GM18861 (cell line): ENCODE data around the gene MAP1LC3B2.
A peak's percentile ranks its signal among the peaks of the same experiment; 100 is the strongest.

Experiments used
- ATAC-seq: cut with Tn5 transposase; IDR thresholded peaks from one replicate; pipeline ENCODE4 v1.9.1; 2021; ENCODE audit not compliant: unreplicated experiment

Gene MAP1LC3B2

DNA sequence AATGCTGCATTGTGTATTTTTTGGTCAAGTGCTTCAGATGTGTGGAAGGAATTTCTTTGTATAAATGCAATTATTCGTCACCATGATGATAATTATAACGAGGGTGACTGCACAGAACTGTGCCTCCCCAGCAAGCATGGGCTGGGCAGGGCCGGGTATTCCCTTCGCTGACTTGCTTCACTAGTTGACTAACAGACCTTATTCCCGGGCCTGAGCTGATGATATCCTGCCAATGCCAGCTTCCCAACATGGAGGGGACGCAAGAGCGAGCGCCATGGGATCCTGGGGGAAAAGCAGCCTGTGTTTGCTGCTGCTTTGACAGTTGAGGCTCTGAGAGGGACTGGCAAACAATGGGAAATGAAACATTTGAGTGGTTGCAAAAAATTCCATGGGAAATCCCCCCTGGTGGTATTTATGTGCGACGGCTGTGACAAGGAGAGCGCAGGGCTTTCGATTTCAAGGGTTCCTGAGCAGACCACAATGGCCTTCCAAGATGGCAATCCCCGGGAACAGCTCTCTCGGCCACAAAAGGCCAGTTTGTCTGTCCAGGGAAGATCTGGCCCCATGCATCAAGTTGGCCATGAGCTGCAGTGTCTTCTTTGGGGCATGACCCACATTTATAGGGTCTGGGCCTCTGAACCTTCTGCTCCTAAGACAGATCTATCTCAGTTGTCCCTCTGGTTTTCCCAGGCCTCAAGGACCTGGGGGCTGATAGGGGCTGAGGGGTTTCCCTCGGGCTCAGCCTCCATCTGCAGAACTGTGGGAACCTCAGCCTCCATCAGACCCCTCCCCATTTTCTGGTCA, 21.9 kb upstream of the MAP1LC3B2 start:
- ATAC-seq = peak; percentile 23

DNA sequence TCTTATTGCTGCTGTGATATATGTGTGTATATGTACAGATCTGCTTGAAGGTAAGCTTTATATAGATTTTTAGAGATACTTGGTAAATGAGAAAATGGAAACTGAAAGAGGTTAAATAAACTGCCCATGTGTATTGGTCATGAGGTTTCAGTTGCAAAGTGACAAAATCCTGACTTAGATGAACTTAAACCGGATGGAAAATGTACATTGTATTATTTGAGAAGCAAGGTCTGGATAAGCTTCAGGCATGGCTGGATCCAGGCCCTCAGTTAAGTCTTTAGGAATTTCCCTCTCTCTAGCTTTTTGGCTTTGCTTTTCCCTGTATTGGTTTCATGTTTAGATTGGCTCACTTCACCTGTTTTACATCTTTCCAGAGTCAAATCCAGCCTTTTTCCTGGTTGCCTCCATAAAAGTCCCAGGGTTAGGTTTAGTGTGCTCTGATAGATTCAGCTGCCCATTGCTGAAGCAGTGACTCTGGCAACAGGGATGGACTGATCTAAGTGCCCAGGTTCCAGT, 21.0 kb upstream of the MAP1LC3B2 start:
- ATAC-seq = peak; percentile 65

DNA sequence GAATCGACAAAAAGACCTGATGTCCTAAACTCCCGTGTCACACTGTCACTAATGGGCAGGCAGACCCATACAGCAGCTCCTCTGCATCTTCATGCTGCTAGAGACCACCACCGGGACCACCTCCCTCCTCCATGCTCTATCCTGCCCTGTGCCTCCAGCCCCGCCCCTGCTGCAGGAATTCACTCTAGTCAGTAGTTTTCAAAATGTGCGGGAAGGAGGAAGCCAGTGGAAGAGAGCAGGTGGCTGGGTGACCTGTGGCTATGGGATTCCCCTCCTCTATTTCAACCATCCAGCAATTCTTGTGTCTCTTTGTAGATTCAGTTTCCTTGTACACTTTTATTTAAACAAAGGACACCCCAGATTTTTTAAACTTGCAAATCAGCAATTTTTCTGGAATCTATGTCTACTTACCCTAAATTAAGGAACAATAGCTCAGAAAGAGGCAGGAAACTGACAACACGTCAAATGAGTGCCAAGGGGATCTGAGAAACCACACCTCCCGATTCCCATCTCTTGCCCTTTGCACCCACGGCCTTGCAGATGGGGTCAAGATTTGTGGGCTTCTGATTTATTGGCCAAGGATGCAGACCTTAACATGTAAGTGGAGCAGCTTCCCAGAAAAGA, 20.4 kb upstream of the MAP1LC3B2 start:
- ATAC-seq = no peak

DNA sequence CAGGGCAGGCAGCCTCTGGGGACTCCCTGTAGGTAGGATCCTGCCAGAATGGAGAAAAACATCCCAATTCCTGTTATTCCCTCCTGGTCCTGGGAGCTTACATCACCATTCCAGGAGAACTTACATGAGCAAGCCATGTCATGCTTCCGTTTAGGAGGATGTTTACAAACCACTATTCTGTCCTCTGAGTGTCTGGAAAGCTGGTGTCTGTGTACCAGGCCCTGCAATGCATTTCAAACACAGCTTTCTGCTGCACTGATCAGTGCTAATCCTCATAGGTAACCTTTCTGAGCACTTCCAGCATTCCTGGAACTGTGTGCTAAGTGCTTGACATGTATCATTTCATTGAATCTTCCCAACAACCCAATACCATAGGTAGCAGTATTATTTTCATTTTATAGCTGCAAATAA, 19.8 kb upstream of the MAP1LC3B2 start:
- no peak for ATAC-seq

DNA sequence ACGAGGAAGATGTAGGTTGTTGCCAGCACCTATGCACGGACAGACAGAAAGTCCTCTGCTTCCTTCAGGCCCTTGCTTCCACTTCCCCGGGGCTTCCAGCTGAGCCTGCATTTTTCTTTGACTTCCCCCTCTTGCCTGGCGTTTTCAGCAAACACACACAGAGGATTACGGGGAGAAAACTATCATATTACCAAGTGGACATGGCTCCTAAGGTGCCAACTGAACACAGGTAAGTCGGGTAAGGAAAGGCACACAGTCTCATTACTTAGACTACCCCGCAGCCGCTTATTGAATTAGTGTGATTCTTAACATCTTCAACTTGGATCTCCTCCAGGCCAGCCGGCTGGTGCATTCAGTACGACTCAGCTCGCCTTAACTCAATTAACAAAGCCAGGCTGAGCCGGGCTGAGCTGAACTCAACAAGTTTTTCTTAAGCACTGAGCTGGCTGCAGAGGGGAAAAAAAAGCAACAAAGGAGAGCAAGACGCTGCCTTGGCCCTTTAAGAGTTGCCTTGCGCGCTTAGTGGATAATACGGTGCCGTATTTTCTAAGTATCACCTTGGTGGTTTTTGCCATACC, 19.2 kb upstream of the MAP1LC3B2 start:
- no peak for ATAC-seq

DNA sequence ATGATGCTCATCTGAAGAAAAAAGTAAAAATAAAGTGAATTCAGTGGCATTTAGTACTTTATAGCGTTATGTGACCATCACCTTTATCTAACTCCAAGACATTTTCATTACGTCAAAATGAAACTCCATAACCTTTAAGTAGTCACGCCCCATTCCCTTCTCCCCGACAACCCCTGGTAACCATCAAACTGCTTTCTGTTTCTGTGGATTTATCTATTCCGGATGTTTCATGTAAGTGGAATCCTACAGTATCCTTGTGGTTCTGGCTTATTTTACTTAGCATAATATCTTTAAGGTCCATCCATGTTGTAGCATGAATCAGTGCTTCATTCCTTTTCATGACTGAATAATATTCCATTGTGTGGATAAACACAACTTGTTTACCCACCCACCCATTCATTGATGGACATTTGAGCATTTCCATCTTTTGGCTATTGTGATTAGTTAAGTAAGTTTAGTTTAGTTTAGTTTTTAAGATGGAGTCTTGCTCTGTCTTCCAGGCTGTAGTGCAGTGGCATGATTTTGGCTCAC, 18.5 kb upstream of the MAP1LC3B2 start:
- ATAC-seq = no peak

DNA sequence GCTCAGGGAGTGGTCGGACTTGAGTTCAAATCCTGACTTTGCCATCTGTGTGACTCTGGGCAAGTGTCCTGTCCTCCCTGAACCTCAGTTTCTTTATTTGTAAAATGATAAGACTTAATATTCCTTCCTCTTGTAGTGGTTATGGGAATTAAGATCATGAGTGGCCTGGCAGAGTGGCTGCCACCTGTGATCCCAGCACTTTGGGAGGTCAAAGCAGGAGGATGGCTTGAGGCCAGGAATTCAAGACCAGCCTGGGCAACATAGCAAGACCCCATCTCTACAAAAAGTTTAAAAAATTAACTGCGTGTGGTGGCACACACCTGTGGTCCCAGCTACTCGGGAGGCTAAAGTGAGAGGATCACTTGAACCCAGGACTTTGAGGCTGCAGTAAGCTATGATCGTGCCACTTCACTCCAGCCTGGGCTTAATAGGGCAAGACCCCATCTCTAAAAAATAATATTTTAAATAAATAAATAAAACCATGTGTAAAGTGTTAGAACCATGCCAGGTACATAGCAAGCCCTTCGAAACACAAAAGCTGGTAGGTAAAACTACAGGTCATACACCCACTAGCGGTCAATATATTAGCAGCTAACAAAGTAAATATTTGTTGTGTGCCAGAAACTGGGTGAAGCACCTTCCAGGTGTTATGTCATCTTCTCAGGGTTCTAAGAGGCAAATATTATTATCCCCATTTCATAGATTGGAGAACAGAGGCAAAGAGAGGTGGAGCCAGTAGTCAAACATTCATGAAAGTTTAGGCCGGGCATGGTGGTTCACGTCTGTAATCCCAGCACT, 17.4 kb upstream of the MAP1LC3B2 start:
- ATAC-seq = no peak

DNA sequence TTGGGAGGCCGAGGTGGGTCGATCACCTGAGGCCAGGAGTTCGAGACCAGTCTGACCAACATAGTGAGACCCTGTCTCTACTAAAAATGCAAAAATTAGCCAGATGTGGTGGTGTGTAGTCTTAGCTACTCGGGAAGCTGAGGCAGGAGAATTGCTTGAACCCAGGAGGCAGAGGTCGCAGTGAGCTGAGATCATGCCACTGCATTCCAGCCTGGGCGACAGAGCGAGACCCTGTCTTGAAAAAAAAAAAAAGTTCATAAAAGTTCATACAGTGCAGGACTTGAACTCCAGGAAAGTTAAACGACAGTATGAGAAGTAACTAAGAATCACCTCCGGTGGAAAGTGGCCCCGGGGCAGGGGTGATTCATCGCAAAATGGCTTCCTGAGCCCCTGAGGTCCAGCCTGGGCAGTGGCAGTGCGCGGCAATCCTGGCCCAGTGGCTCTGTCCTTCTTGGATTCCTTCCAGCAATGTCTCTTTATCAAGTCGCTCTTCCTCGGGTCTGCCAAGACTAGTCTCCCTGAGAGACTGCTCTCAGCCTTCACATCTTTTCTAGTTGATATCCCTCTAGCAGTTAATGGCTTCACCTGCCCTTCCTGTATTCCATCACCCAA, 16.7 kb upstream of the MAP1LC3B2 start:
- ATAC-seq = no peak

DNA sequence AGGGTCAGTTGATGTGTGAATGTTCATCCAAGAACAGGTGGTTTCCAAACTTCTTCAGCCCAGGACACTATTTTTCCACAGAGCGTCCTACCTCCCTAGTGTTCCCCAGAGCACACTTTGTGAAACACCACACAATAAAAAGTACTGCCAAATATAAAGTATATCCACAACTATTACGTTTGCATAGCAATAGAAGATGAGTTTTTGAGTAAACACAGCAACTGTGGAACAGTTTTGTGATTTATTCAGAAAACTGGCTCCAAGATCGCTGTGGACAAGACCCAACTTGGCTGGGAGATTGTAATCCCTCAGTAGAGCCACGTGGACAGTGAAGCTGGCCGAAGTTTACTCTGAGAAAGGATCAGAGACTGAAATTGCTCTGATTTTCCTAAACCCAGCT, 14.5 kb upstream of the MAP1LC3B2 start:
- ATAC-seq = no peak

DNA sequence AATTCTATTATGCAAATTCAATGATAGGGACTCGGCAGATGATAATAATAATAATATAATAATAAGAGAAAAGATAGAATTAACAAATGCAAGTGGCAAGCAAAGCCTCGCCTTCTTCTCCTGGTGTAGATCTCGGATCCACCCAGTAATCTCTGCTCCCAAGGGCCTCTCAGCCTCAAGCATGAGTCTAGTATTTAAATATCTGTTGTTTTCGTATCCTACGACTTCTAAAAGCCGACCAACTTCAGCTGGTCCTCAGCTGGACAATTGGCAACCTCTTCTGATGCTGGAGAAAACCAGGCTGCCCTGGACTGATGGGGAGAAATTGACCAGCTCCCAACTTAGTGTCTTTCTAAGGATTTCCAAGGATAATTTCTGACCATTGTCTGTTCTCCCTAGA, 14.0 kb upstream of the MAP1LC3B2 start:
- ATAC-seq = no peak

DNA sequence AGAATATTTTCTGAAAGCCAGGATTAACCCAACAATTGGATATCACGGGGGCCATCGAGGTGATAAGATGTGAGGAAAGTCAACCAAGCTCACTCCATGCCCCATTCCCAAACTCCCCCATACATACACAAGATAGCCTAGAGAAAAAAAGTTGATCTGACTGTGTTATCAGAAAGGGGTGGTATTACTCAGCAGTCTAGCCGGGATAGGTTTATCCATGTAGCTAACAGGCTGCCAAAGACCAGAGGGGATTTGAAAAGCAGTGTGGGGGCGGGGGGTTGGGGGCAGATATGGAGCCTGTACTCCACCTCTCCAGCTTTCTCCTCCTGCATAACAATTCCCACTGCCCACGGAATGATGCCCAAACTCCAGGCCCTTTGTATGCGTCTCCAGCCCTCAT, 13.2 kb upstream of the MAP1LC3B2 start:
- ATAC-seq = no peak

DNA sequence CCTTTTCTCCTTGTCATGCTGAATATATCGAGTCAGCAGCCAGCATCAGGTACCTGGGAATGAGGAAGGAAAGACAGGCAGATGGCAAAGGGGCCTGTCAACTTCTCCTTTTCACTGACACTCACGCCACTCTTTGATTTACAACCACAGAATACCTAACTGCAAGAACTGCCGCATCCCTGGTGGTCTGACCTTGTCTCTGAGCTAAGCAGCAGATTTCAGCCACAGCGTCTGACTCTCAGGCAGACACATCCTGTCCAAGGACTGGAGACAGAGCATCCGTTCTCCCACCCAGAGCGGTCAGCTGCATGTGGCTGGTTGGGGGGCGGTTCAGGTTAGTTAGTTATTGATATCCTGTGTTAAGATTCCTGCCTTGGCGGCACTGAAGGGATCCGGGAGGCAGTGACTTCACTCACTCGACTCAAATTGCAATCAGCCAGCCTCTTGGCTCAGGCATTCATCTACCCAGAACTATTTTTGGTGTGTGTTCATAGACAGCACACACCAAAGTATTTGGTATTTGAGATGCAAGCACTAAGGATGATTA, 11.2 kb upstream of the MAP1LC3B2 start:
- peak; percentile 96 for ATAC-seq

DNA sequence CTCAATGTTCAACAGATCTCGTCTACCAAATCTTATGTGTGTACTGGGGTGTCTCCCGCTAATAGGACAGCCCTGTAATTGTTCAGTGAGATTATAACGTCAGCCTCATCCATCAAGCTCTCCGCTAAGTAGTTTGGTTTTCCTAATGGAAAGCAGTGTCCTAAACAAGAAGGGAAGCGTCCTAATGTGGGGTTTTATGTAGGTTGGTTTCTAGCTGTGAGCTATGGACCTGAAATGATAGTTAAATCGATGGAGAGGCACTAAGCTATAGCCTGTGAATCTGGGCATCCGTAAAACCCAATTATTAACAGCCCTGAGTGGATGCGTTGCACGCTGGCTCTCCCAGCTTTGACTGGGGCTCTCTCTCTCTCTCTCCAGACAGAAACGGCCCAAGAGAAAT, 9.2 kb upstream of the MAP1LC3B2 start:
- ATAC-seq = no peak

DNA sequence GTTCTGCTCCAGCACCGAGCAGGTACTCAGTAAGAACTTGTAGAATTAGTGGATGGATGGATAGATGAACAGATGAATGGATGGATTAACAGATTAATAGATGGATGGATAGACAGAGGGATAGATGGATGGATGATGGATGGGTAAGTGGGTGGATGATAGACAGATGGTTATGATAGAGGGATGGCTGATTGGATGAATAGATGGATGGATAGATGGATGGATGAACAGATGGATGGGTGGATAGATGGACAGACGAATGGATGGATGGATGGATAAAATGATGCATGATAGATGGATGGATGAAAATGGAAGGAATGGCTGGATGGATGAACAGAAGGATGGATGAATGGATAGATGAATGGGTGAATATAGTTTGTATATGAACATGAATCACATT, 8.0 kb upstream of the MAP1LC3B2 start:
- ATAC-seq = no peak

DNA sequence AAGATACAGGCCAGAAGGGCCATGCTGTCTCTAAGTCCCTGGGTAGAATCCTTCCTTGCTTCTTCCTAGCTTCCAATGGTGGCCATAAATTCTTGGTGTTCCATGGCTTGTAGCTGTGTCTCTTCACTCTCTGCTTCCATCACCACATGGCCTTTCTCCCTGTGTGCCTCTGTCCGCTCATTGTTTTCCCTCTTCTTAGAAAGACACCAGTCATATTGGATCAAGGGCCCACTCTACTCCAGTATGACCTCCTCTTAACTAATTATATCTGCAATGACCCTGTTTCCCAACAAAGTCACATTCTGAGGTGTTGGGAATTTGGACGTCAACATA, 7.6 kb upstream of the MAP1LC3B2 start:
- ATAC-seq = no peak

DNA sequence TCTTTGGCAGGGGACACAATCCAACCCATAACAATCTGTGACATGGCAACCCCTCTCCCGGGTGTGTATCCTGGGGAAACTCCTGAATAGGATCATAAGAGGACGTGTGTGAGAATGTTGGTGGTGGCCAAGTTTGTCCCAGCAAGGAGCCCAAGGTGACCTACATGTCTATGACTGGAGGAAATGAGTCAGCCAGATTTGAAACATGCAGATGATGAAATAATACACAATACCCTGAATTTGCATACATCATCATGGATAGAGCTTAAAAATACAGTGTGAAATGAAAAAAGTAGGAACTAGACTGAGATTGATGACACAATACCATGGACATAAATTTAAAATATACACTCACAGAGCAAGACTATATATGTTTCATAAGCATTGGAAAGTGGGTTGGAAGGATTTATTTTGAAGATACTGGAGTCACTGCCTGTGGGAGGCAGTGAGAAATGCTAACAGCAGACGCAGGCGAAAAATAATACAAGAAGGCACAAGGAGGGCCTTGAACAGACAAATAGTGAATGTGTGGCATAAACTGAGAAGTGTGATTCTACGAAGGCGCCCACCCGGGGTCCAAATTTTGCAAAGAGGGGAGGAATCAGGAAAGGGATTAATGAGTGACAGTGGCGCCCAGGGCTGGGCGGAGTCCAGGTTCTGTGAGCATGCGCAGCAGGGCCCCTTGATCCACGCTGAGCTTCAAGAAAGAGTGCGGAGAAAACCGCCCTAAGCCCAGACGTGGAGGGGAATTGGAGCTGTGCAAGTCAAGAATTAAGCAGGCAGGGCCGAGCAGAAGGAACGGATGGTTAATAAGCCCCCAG, 7.0 kb upstream of the MAP1LC3B2 start:
- no peak for ATAC-seq

DNA sequence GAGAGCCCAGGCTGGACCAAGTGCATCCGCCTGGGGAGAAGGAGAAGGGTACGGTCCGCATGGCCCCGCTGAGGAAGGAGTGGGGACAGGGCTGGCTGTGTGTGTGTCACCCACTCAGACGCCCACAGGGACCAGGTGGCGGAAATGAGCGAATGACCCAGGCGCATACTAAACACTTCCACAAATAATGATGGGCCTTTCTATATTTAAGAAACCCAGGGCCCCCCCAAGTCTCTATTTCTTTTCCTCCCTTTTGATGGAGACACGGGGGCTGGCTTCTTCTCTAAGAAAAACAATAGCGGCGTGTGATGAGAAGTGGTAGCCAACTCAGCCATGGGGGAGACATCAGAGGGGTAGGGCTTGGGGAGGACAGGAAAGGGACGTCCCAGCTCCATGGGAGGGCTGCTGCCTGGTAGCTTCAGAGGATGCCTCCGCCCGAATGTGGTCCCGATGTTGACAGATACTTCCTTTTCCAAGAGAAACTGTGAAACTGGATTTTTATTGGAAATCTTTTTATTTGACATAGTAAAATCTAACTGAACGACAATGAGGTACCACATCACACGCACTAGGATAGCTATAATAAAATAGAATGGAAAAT, 6.3 kb upstream of the MAP1LC3B2 start:
- ATAC-seq = no peak

DNA sequence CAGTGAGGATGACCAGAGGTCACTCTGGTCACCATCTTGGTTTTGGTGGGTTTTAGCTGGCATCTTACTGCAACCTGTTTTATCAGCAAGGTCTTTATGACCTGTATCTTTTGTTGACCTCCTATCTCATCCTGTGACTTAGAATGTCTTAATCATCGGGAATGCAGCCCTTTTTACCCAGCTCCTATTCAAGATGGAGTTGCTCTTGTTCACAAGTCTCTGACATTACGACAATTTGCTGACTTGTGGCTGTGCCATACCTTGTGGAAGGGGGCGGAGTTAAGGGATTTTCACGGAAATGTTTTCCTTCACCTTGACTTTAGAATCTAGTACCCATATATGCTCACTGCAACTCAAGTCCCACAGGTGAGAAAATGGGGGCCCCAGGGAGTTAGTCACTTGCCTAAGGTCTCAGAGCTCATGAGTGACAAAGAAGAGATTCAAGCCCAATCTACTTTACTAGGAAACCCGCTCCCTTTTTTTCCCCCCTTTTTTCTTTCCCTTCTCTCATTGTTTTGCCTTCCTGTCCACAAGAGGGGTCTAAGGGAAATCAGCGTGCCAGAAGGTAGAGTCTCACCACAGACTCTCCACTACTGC, 2.7 kb upstream of the MAP1LC3B2 start:
- no peak for ATAC-seq
